Measurements from ENCODE around the gene GPR108. TPM values are rescaled to one million over a fixed set of nuclear protein-coding genes. Genes with fewer than 3 reads are reported as not detected.

The GPR108 gene
- polyA plus RNA-seq, 1 of the 3 experiments (the other 2 are of a cell fraction): 54.2 TPM

GRCh38 chr19:6700586-6701316 lies 36.6 kb downstream of the GPR108 start:
- no peak overlapping the region for H2AFZ ChIP-seq (ENCODE audit: low read depth)
- no peaks in the 10 kb centered on the region for H3F3A ChIP-seq (replicated peaks; ENCODE audit: insufficient read depth)
- POLR2A ChIA-PET: no interaction called here
- no peaks in the 10 kb centered on the region for H4K20me1 ChIP-seq (ENCODE audit: insufficient read depth)
- no peak overlapping the region for H3K4me3 ChIP-seq (ENCODE audit: low read depth in 2 of 2, low read length in 1 of 2)
- H3K27me3 ChIP-seq (ENCODE audit: insufficient read depth): peaks cover 12% of the 10 kb centered on the region
- no peaks in the 10 kb centered on the region for H3K9me3 ChIP-seq
- TF ChIP-seq TAF1 (IDR thresholded peaks at IDR 0.05; ENCODE audit: borderline replicate concordance, low read depth, low read length): no peak
- H3K4me1 ChIP-seq (ENCODE audit: control insufficient read depth in 1 of 2, insufficient read depth in 2 of 2, low read depth in 1 of 2, low read length in 1 of 2): no peaks in the 10 kb centered on the region
- H3K9me2 ChIP-seq: no peaks in the 10 kb centered on the region
- CTCF ChIA-PET: no interaction called here
- H3K36me3 ChIP-seq (replicated peaks in 1 of 2; ENCODE audit: control insufficient read depth in 1 of 2, insufficient read depth in 2 of 2, low read length in 1 of 2): no peaks in the 10 kb centered on the region
- no peaks in the 10 kb centered on the region for H3K79me2 ChIP-seq (ENCODE audit: insufficient read depth)
- no peak for DNase-seq
- WGBS (ENCODE audit: low lambda C conversion rate): 54% methylated on average over 8 of the region's 8 CpGs
- H3K27ac ChIP-seq (ENCODE audit: low read depth in 2 of 2, low read length in 1 of 2): no peak overlapping the region
- no peak overlapping the region for H3K9ac ChIP-seq
- H3K4me2 ChIP-seq: no peak overlapping the region

- no peak overlapping the region for H3K4me3 ChIP-seq (ENCODE audit: low read depth in 2 of 2, low read length in 1 of 2)
- H3F3A ChIP-seq (replicated peaks; ENCODE audit: insufficient read depth): no peaks in the 10 kb centered on the region
- H3K79me2 ChIP-seq (ENCODE audit: insufficient read depth): no peaks in the 10 kb centered on the region
- H3K9me3 ChIP-seq: no peaks in the 10 kb centered on the region
- ChIA-PET POLR2A (no interaction called here), CTCF (no interaction called here)
- TF ChIP-seq USF1 (IDR thresholded peaks at IDR 0.05; ENCODE audit: borderline replicate concordance, low read depth) (no peak), MXI1 (IDR thresholded peaks at IDR 0.05; ENCODE audit: low read depth, low read length) (no peak), REST (IDR thresholded peaks at IDR 0.05; ENCODE audit: low read depth, low read length) (no peak), TAF1 (IDR thresholded peaks at IDR 0.05; ENCODE audit: borderline replicate concordance, low read depth, low read length) (no peak), TCF12 (IDR thresholded peaks at IDR 0.05) (no peak), SMC3 (IDR thresholded peaks at IDR 0.05; ENCODE audit: low read depth, low read length) (no peak), CTCF (IDR thresholded peaks at IDR 0.05) (no peak), RCOR1 (IDR thresholded peaks at IDR 0.05; ENCODE audit: low read length) (no peak), GABPA (IDR thresholded peaks at IDR 0.05; ENCODE audit: low read depth) (no peak), NFIC (IDR thresholded peaks at IDR 0.05; ENCODE audit: borderline replicate concordance) (no peak), FOSL2 (IDR thresholded peaks at IDR 0.05; ENCODE audit: borderline replicate concordance, low read depth) (no peak)
- H3K9ac ChIP-seq: no peak overlapping the region
- no peak overlapping the region for H3K27ac ChIP-seq (ENCODE audit: low read depth in 2 of 2, low read length in 1 of 2)
- no peak overlapping the region for H3K4me2 ChIP-seq
- H4K20me1 ChIP-seq (ENCODE audit: insufficient read depth): no peaks in the 10 kb centered on the region
- H2AFZ ChIP-seq (ENCODE audit: low read depth): no peak overlapping the region
- no peak for DNase-seq
- no peaks in the 10 kb centered on the region for H3K4me1 ChIP-seq (ENCODE audit: control insufficient read depth in 1 of 2, insufficient read depth in 2 of 2, low read depth in 1 of 2, low read length in 1 of 2)
- no peaks in the 10 kb centered on the region for H3K36me3 ChIP-seq (replicated peaks in 1 of 2; ENCODE audit: control insufficient read depth in 1 of 2, insufficient read depth in 2 of 2, low read length in 1 of 2)
- peaks cover 12% of the 10 kb centered on the region for H3K27me3 ChIP-seq (ENCODE audit: insufficient read depth)
- H3K9me2 ChIP-seq: no peaks in the 10 kb centered on the region
Measured at GRCh38 chr19:6699935-6700334, 37.4 kb downstream of the GPR108 start.

Measured in SK-N-SH (cell line).